IMR-90 (cell line): ENCODE results near the gene CRHBP. TPM values are rescaled to one million over a fixed set of nuclear protein-coding genes. Genes with fewer than 3 reads are reported as not detected.

ENCODE experiments used
- ATAC-seq: fragments of 200-7000 bp; cut with Tn5 transposase; 2 replicates; pipeline ENCODE4 v1.9.1; 2020; ENCODE audit warnings: low read depth, mild to moderate bottlenecking, moderate library complexity
- BruUV-seq: library from RNA; stranded (reverse); fragments of 400-500 nt; replicated peaks from 2 replicates; lab custom pipeline; 2021; lab: Mats Ljungman, UMichigan
- CTCF ChIA-PET: fragments of 300-600 bp; formaldehyde crosslinking; extraction: SDS; loops from one replicate; lab custom pipeline; 2021; ENCODE audit warnings: antibody characterized with exemption; lab: Yijun Ruan, JAX
- POLR2A ChIA-PET: fragments of 300-600 bp; sonication (Branson Sonifier 250); formaldehyde crosslinking; loops from one replicate; lab custom pipeline; 2022; ENCODE audit warnings: antibody characterized with exemption; ENCODE audit not compliant: unreplicated experiment; lab: Charles Lee
- DNase-seq: peaks from one replicate; pipeline ENCODE4 v3.0.0; 2013
- H2AFZ ChIP-seq: replicated peaks from 2 replicates; pipeline ENCODE3; 2013; ENCODE audit warnings: low read length, mild to moderate bottlenecking; ENCODE audit not compliant: poor library complexity
- H2AK5ac ChIP-seq: 2 replicates; pipeline ENCODE4 v1.6.1; 2013; ENCODE audit warnings: low read depth, low read length, inconsistent platforms
- H2AK9ac ChIP-seq: replicated peaks from 2 replicates; pipeline ENCODE3; 2013; ENCODE audit warnings: mild to moderate bottlenecking, low read depth, low read length, moderate library complexity; ENCODE audit not compliant: poor library complexity
- H2BK120ac ChIP-seq: 2 replicates; pipeline ENCODE4 v1.6.1; 2013; ENCODE audit warnings: low read depth, low read length, inconsistent platforms
- H2BK15ac ChIP-seq: 3 replicates; pipeline ENCODE4 v1.6.1; 2013; ENCODE audit warnings: low read depth, low read length, inconsistent platforms
- H2BK20ac ChIP-seq: 2 replicates; pipeline ENCODE4 v1.6.1; 2013; ENCODE audit warnings: low read depth, mild to moderate bottlenecking, inconsistent platforms, low read length, moderate library complexity
- H2BK5ac ChIP-seq: 2 replicates; pipeline ENCODE4 v1.6.1; 2013; ENCODE audit warnings: mild to moderate bottlenecking, low read depth, low read length, inconsistent platforms; ENCODE audit not compliant: poor library complexity, severe bottlenecking
- H3K14ac ChIP-seq: replicated peaks from 2 replicates; pipeline ENCODE4 v1.6.1; 2013; ENCODE audit warnings: low read depth, low read length, inconsistent platforms
- H3K18ac ChIP-seq: 2 replicates; pipeline ENCODE4 v1.6.1; 2013; ENCODE audit warnings: low read depth, low read length, control low read depth
- H3K23ac ChIP-seq: 2 replicates; pipeline ENCODE4 v1.6.1; 2013; ENCODE audit warnings: low read depth, low read length, inconsistent platforms
- H3K27ac ChIP-seq: 2 replicates; pipeline ENCODE4 v1.5.1; 2013; ENCODE audit warnings: mild to moderate bottlenecking, control low read depth, low read length; ENCODE audit not compliant: insufficient read depth
- H3K27me3 ChIP-seq: 2 replicates; pipeline ENCODE4 v1.6.1; 2013; ENCODE audit warnings: low read length; ENCODE audit not compliant: control insufficient read depth, insufficient read depth
- H3K36me3 ChIP-seq: 2 replicates; pipeline ENCODE4 v1.6.1; 2013; ENCODE audit warnings: low read length, mixed read lengths; ENCODE audit not compliant: control insufficient read depth, insufficient read depth
- H3K4ac ChIP-seq: 2 replicates; pipeline ENCODE4 v1.6.1; 2013; ENCODE audit warnings: low read depth, low read length, inconsistent platforms
- H3K4me1 ChIP-seq: 2 replicates; pipeline ENCODE4 v1.6.1; 2013; ENCODE audit warnings: low read length, mixed read lengths; ENCODE audit not compliant: control insufficient read depth, insufficient read depth
- H3K4me2 ChIP-seq: 2 replicates; pipeline ENCODE4 v1.6.1; 2013; ENCODE audit warnings: low read depth, mild to moderate bottlenecking, control low read depth, low read length, moderate library complexity
- H3K4me3 ChIP-seq: 2 replicates; pipeline ENCODE4 v1.5.1; 2013; ENCODE audit warnings: low read depth, mild to moderate bottlenecking, control low read depth, low read length, moderate library complexity; ENCODE audit not compliant: insufficient read depth
- H3K56ac ChIP-seq: 2 replicates; pipeline ENCODE4 v1.6.1; 2013; ENCODE audit warnings: low read length, inconsistent platforms; ENCODE audit not compliant: insufficient read depth; ENCODE audit errors: extremely low read depth
- H3K79me1 ChIP-seq, 2 experiments: 2 replicates each; pipeline ENCODE4 v1.6.1; 2013; ENCODE audit warnings: low read length in 2 of 2, inconsistent platforms in 1 of 2, low read depth in 1 of 2
- H3K9ac ChIP-seq: 2 replicates; pipeline ENCODE4 v1.6.1; 2013; ENCODE audit warnings: low read depth, low read length, control low read depth
- H3K9me1 ChIP-seq: 2 replicates; pipeline ENCODE4 v1.6.1; 2013; ENCODE audit warnings: low read length, inconsistent platforms; ENCODE audit not compliant: insufficient read depth
- H3K9me3 ChIP-seq: 2 replicates; pipeline ENCODE4 v1.6.1; 2013; ENCODE audit warnings: low read length; ENCODE audit not compliant: control insufficient read depth, insufficient read depth
- H4K20me1 ChIP-seq: 2 replicates; pipeline ENCODE4 v1.6.1; 2013; ENCODE audit warnings: low read length, inconsistent platforms; ENCODE audit not compliant: insufficient read depth
- H4K5ac ChIP-seq: 2 replicates; pipeline ENCODE4 v1.6.1; 2013; ENCODE audit warnings: mild to moderate bottlenecking, low read depth, low read length, control low read depth
- H4K8ac ChIP-seq, 2 experiments: 2 replicates each; pipeline ENCODE4 v1.6.1; 2013; ENCODE audit warnings: low read depth in 2 of 2, low read length in 2 of 2, control low read depth in 1 of 2, inconsistent platforms in 1 of 2
- H4K91ac ChIP-seq: 2 replicates; pipeline ENCODE4 v1.6.1; 2013; ENCODE audit warnings: low read depth, low read length, inconsistent platforms; ENCODE audit not compliant: insufficient read depth
- BHLHE40 ChIP-seq: fragments of 150-350 bp; IDR thresholded peaks from 2 replicates; pipeline ENCODE4 v1.6.1; 2016; ENCODE audit warnings: mild to moderate bottlenecking, low read depth, low read length
- CEBPB ChIP-seq: IDR thresholded peaks from 2 replicates; pipeline ENCODE4 v1.6.1; 2012; ENCODE audit warnings: low read depth, low read length, improper control_type of control experiment
- CHD1 ChIP-seq: IDR thresholded peaks from 2 replicates; pipeline ENCODE4 v1.6.1; 2012; ENCODE audit warnings: low read depth, low read length, improper control_type of control experiment
- FOS ChIP-seq: fragments of 150-350 bp; IDR thresholded peaks from 2 replicates; pipeline ENCODE4 v1.6.1; 2016; ENCODE audit warnings: low read depth, low read length
- MAFK ChIP-seq: IDR thresholded peaks from 2 replicates; pipeline ENCODE4 v1.6.1; 2012; ENCODE audit warnings: low read depth, low read length, improper control_type of control experiment
- MAZ ChIP-seq: IDR thresholded peaks from 2 replicates; pipeline ENCODE4 v1.6.1; 2012; ENCODE audit warnings: low read depth, mild to moderate bottlenecking, low read length, improper control_type of control experiment, moderate library complexity, borderline replicate concordance
- MXI1 ChIP-seq: IDR thresholded peaks from 2 replicates; pipeline ENCODE4 v1.6.1; 2012; ENCODE audit warnings: low read depth, mild to moderate bottlenecking, low read length, moderate library complexity, borderline replicate concordance
- NFE2L2 ChIP-seq: fragments of 150-350 bp; IDR thresholded peaks from 2 replicates; pipeline ENCODE4 v1.6.1; 2016; ENCODE audit warnings: low read depth, mild to moderate bottlenecking, low read length
- POLR2A ChIP-seq: IDR thresholded peaks from 2 replicates; pipeline ENCODE4 v1.6.1; 2012; ENCODE audit warnings: mild to moderate bottlenecking, low read depth, low read length
- RAD21 ChIP-seq: IDR thresholded peaks from 2 replicates; pipeline ENCODE4 v1.6.1; 2012; ENCODE audit warnings: low read length, improper control_type of control experiment
- RCOR1 ChIP-seq: IDR thresholded peaks from 2 replicates; pipeline ENCODE4 v1.6.1; 2012; ENCODE audit warnings: mild to moderate bottlenecking, low read length, improper control_type of control experiment; ENCODE audit not compliant: insufficient replicate concordance
- RFX5 ChIP-seq: IDR thresholded peaks from 2 replicates; pipeline ENCODE4 v1.8.0; 2012; ENCODE audit warnings: low read depth, mild to moderate bottlenecking, low read length, moderate library complexity
- WGBS, 2 experiments: methylation state at CpG; one replicate each; pipeline versions ENCODE4 v1.1.5 to v1.1.7; 2013; ENCODE audit warnings: missing lambda C conversion rate in 2 of 2; ENCODE audit not compliant: insufficient read length in 1 of 2; ENCODE audit errors: extremely low coverage in 2 of 2; 5-methylcytosine and 5-hydroxymethylcytosine counted together
- dilution Hi-C: fragments of 300-500 bp; cut with HindIII; formaldehyde crosslinking; loops from one replicate; pipeline ENCODE4 v1.14.3; 2018; ENCODE audit warnings: low sequenced_read_pairs; ENCODE audit not compliant: unreplicated experiment
- in situ Hi-C: fragments of 300-500 bp; cut with MboI; formaldehyde crosslinking; loops from 3 replicates; pipeline ENCODE4 v1.14.3; 2019; ENCODE audit warnings: low sequenced_read_pairs, inconsistent platforms, mixed read lengths
- intact Hi-C: fragments of 100-400 bp; cut with micrococcal nuclease; formaldehyde crosslinking; loops from 2 replicates; pipeline ENCODE4 v1.10.0; 2022
- polyA plus RNA-seq, 3 experiments: library from polyadenylated mRNA; depleted of rRNA; stranded (reverse); fragments of >200 nt; gene quantifications; 2 replicates each; pipeline ENCODE4 v1.2.3, GENCODE V29; 2012; ENCODE audit warnings: low replicate concordance in 1 of 3
- total RNA-seq: library from RNA; depleted of rRNA; stranded (reverse); fragments of >200 nt; gene quantifications from 2 replicates; pipeline ENCODE4 v1.2.3, GENCODE V29; 2012
- TF ChIP-seq, protein P1 (sequence below): fragments of 150-350 bp; IDR thresholded peaks from 2 replicates; pipeline ENCODE4 v1.6.1; 2017; ENCODE audit warnings: mild to moderate bottlenecking, antibody characterized with exemption, low read length, low read depth
- TF ChIP-seq, protein P2 (sequence below): fragments of 150-350 bp; IDR thresholded peaks from 2 replicates; pipeline ENCODE4 v1.6.1; 2016; ENCODE audit warnings: low read depth, mild to moderate bottlenecking, low read length, moderate library complexity, borderline replicate concordance
- TF ChIP-seq, protein P3 (sequence below): conservative IDR thresholded peaks from 2 replicates; pipeline ENCODE4 v1.5.1; 2012; ENCODE audit warnings: mild to moderate bottlenecking, low read depth, low read length, improper control_type of control experiment

The CRHBP gene
- total and polyA plus RNA-seq, 2 of the 4 experiments (the other 2 are of a cell fraction): 0.09 TPM; not detected in 1

- H3K23ac ChIP-seq: no peak overlapping the region
- BruUV-seq: no TSS peak
- dilution Hi-C loops (no loop called here), intact Hi-C loops (no loop called here), in situ Hi-C loops (no loop called here)
- no peak overlapping the region for H4K5ac ChIP-seq
- no peak overlapping the region for H3K4me2 ChIP-seq
- H3K9me3 ChIP-seq: no peaks in the 10 kb centered on the region
- ChIA-PET CTCF (no interaction called here), POLR2A (no interaction called here)
- no peaks in the 10 kb centered on the region; the same call in none of the 2 replicates for H3K27me3 ChIP-seq
- H4K91ac ChIP-seq: no peak overlapping the region
- no peak overlapping the region for H2BK20ac ChIP-seq
- no peak overlapping the region for H4K8ac ChIP-seq
- no CpG with 5 or more reads among the region's 2 CpGs for WGBS, 2 experiments
- H3K4me3 ChIP-seq: no peak overlapping the region
- H3K9me1 ChIP-seq: no peaks in the 10 kb centered on the region
- H2AFZ ChIP-seq: no peak overlapping the region
- H3K18ac ChIP-seq: no peak overlapping the region
- H2BK5ac ChIP-seq: no peak overlapping the region
- no peaks in the 10 kb centered on the region for H3K79me1 ChIP-seq
- H3K27ac ChIP-seq: no peak overlapping the region
- no peaks in the 10 kb centered on the region for H4K20me1 ChIP-seq
- no peaks in the 10 kb centered on the region for H3K36me3 ChIP-seq
- no peaks in the 10 kb centered on the region for H3K4me1 ChIP-seq
- no peak overlapping the region for H2AK9ac ChIP-seq
- DNase-seq (no peak), ATAC-seq (no peak)
- no peak overlapping the region for H3K4ac ChIP-seq
- no peak overlapping the region for H3K14ac ChIP-seq
- H3K56ac ChIP-seq: no peak overlapping the region
- H2AK5ac ChIP-seq: no peak overlapping the region
- no peak overlapping the region for H2BK120ac ChIP-seq
- TF ChIP-seq RCOR1 (no peak), RAD21 (no peak), CHD1 (no peak), FOS (no peak), MXI1 (no peak), BHLHE40 (no peak), NFE2L2 (no peak), MAFK (no peak), CEBPB (no peak), RFX5 (no peak), POLR2A (no peak), MAZ (no peak)
- TF ChIP-seq, protein P1, sequence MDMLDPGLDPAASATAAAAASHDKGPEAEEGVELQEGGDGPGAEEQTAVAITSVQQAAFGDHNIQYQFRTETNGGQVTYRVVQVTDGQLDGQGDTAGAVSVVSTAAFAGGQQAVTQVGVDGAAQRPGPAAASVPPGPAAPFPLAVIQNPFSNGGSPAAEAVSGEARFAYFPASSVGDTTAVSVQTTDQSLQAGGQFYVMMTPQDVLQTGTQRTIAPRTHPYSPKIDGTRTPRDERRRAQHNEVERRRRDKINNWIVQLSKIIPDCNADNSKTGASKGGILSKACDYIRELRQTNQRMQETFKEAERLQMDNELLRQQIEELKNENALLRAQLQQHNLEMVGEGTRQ: no peak
- TF ChIP-seq, protein P2, sequence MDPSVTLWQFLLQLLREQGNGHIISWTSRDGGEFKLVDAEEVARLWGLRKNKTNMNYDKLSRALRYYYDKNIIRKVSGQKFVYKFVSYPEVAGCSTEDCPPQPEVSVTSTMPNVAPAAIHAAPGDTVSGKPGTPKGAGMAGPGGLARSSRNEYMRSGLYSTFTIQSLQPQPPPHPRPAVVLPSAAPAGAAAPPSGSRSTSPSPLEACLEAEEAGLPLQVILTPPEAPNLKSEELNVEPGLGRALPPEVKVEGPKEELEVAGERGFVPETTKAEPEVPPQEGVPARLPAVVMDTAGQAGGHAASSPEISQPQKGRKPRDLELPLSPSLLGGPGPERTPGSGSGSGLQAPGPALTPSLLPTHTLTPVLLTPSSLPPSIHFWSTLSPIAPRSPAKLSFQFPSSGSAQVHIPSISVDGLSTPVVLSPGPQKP: no peak
- TF ChIP-seq, protein P3, sequence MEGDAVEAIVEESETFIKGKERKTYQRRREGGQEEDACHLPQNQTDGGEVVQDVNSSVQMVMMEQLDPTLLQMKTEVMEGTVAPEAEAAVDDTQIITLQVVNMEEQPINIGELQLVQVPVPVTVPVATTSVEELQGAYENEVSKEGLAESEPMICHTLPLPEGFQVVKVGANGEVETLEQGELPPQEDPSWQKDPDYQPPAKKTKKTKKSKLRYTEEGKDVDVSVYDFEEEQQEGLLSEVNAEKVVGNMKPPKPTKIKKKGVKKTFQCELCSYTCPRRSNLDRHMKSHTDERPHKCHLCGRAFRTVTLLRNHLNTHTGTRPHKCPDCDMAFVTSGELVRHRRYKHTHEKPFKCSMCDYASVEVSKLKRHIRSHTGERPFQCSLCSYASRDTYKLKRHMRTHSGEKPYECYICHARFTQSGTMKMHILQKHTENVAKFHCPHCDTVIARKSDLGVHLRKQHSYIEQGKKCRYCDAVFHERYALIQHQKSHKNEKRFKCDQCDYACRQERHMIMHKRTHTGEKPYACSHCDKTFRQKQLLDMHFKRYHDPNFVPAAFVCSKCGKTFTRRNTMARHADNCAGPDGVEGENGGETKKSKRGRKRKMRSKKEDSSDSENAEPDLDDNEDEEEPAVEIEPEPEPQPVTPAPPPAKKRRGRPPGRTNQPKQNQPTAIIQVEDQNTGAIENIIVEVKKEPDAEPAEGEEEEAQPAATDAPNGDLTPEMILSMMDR: no peak
- H2BK15ac ChIP-seq: no peak overlapping the region
- H3K9ac ChIP-seq: no peak overlapping the region
Measured at GRCh38 chr5:76974785-76975184, 21.9 kb downstream of the CRHBP start.
